Measurements from ENCODE around the gene LZTS3.

- TF ChIP-seq E2F6 (IDR thresholded peaks at IDR 0.05; ENCODE audit: borderline replicate concordance, low read depth) (no peak), CTCF (IDR thresholded peaks at IDR 0.05) (no peak), ZNF302 (CRISPR knock-in tag; IDR thresholded peaks at IDR 0.05) (no peak), EP300 (IDR thresholded peaks at IDR 0.05) (no peak), POLR2A (IDR thresholded peaks at IDR 0.05; ENCODE audit: low read length) (no peak), CHD2 (IDR thresholded peaks at IDR 0.05; ENCODE audit: low read length, partially characterized antibody) (no peak), RCOR1 (IDR thresholded peaks at IDR 0.05; ENCODE audit: low read depth, low read length) (no peak), BHLHE40 (IDR thresholded peaks at IDR 0.05; ENCODE audit: low read depth, low read length) (no peak), MAZ (IDR thresholded peaks at IDR 0.05; ENCODE audit: borderline replicate concordance, low read depth, low read length) (no peak), ESRRA (IDR thresholded peaks at IDR 0.05; ENCODE audit: borderline replicate concordance, low read length) (no peak), USF2 (IDR thresholded peaks at IDR 0.05) (no peak), PBX3 (IDR thresholded peaks at IDR 0.05) (no peak), REST (IDR thresholded peaks at IDR 0.05) (no peak), CBX2 (IDR thresholded peaks at IDR 0.05; ENCODE audit: borderline replicate concordance, low read depth) (no peak)
These were observed 1.0 kb downstream of the LZTS3 start for GRCh38 chr20:3172126-3172932.

Measured in A549 (cell line).